Neuronal stem cell (in vitro differentiated cells): Measurements from ENCODE around the gene KTN1.

Experiments used
- DNase-seq: peaks from one replicate; pipeline ENCODE4 v3.0.0-alpha.2; 2013; ENCODE audit warnings: low spot score
- H2AFZ ChIP-seq: one replicate; pipeline ENCODE4 v1.6.1; 2013; ENCODE audit warnings: mild to moderate bottlenecking, low read length, inconsistent platforms
- H2AK5ac ChIP-seq: 2 replicates; pipeline ENCODE4 v1.6.1; 2013; ENCODE audit warnings: low read depth, mild to moderate bottlenecking, inconsistent platforms, low read length, moderate library complexity, mixed read lengths
- H2BK120ac ChIP-seq: 2 replicates; pipeline ENCODE4 v1.6.1; 2013; ENCODE audit warnings: low read depth, mild to moderate bottlenecking, inconsistent platforms, low read length, moderate library complexity, mixed read lengths
- H2BK12ac ChIP-seq: one replicate; pipeline ENCODE4 v1.6.1; 2013; ENCODE audit warnings: low read length, inconsistent platforms
- H2BK15ac ChIP-seq: 2 replicates; pipeline ENCODE4 v1.6.1; 2013; ENCODE audit warnings: mild to moderate bottlenecking, low read length, inconsistent platforms, mixed read lengths
- H2BK5ac ChIP-seq: one replicate; pipeline ENCODE4 v1.6.1; 2013; ENCODE audit warnings: inconsistent platforms, mild to moderate bottlenecking, low read length, moderate library complexity
- H3K14ac ChIP-seq: one replicate; pipeline ENCODE4 v1.6.1; 2013; ENCODE audit warnings: low read length, inconsistent platforms
- H3K18ac ChIP-seq: 2 replicates; pipeline ENCODE4 v1.6.1; 2013; ENCODE audit warnings: low read length, inconsistent platforms
- H3K23ac ChIP-seq: 2 replicates; pipeline ENCODE4 v1.6.1; 2013; ENCODE audit warnings: low read depth, mild to moderate bottlenecking, mixed read lengths, low read length, inconsistent platforms; ENCODE audit not compliant: poor library complexity
- H3K27ac ChIP-seq: replicated peaks from 3 replicates; pipeline ENCODE4 v1.5.1; 2013; ENCODE audit warnings: low read length, inconsistent platforms
- H3K27me3 ChIP-seq, 3 experiments: 2 replicates each; pipeline ENCODE4 v1.6.1; 2013; ENCODE audit warnings: low read length in 3 of 3, mild to moderate bottlenecking in 2 of 3, inconsistent platforms in 1 of 3, low read depth in 1 of 3, mixed read lengths in 1 of 3, moderate library complexity in 1 of 3; ENCODE audit not compliant: control insufficient read depth in 3 of 3, insufficient read depth in 3 of 3
- H3K36me3 ChIP-seq, 2 donors: replicated peaks in 1 of 2; 2 replicates each; pipeline ENCODE4 v1.6.1; 2013; ENCODE audit warnings: low read length in 2 of 2; ENCODE audit not compliant: control insufficient read depth in 2 of 2, insufficient read depth in 2 of 2
- H3K4ac ChIP-seq: 2 replicates; pipeline ENCODE4 v1.6.1; 2013; ENCODE audit warnings: inconsistent platforms, mild to moderate bottlenecking, low read length, moderate library complexity
- H3K4me1 ChIP-seq, 2 donors: 1 replicate in 1 of 2; 2 replicates in 1 of 2; pipeline ENCODE4 v1.6.1; 2013; ENCODE audit warnings: low read length in 2 of 2, low read depth in 1 of 2; ENCODE audit not compliant: control insufficient read depth in 2 of 2, insufficient read depth in 1 of 2
- H3K4me2 ChIP-seq: one replicate; pipeline ENCODE4 v1.6.1; 2013; ENCODE audit warnings: mild to moderate bottlenecking, low read length, inconsistent platforms; ENCODE audit not compliant: insufficient read depth, poor library complexity, severe bottlenecking
- H3K4me3 ChIP-seq, 2 donors: 2 replicates each; pipeline ENCODE4 v1.5.1; 2013; ENCODE audit warnings: low read length in 2 of 2, mild to moderate bottlenecking in 2 of 2, inconsistent platforms in 1 of 2, moderate library complexity in 1 of 2
- H3K79me1 ChIP-seq: one replicate; pipeline ENCODE4 v1.6.1; 2013; ENCODE audit warnings: low read depth, mild to moderate bottlenecking, inconsistent platforms, low read length, moderate library complexity
- H3K9ac ChIP-seq: one replicate; pipeline ENCODE4 v1.6.1; 2013; ENCODE audit warnings: mild to moderate bottlenecking, low read depth, low read length, inconsistent platforms; ENCODE audit not compliant: poor library complexity
- H3K9me3 ChIP-seq, 2 donors: replicated peaks in 1 of 2; 2 replicates each; pipeline versions ENCODE3 to v1.6.1; 2013; ENCODE audit warnings: low read length in 2 of 2, mild to moderate bottlenecking in 2 of 2, inconsistent platforms in 1 of 2, low read depth in 1 of 2, mixed read lengths in 1 of 2, moderate library complexity in 1 of 2; ENCODE audit not compliant: control insufficient read depth in 2 of 2, insufficient read depth in 1 of 2
- H4K8ac ChIP-seq: one replicate; pipeline ENCODE4 v1.6.1; 2013; ENCODE audit warnings: low read depth, mild to moderate bottlenecking, inconsistent platforms, low read length, moderate library complexity
- H4K91ac ChIP-seq: one replicate; pipeline ENCODE4 v1.6.1; 2013; ENCODE audit warnings: low read length, low read depth, mild to moderate bottlenecking, inconsistent platforms; ENCODE audit not compliant: poor library complexity
- WGBS, 2 donors: extraction: QIAGEN DNeasy Blood & Tissue Kit; methylation state at CpG; one replicate each; pipeline ENCODE4 v1.1.7; 2013; ENCODE audit warnings: missing lambda C conversion rate in 2 of 2, mixed read lengths in 1 of 2; ENCODE audit not compliant: insufficient read length in 2 of 2, insufficient replicate concordance in 1 of 2; ENCODE audit errors: extremely low coverage in 2 of 2; 5-methylcytosine and 5-hydroxymethylcytosine counted together

KTN1 gene

GRCh38 chr14:55571125-55571889 is 8.7 kb upstream of the KTN1 start:
- Histone ChIP-seq H3K23ac (no peak overlapping the region), H3K18ac (no peak overlapping the region), H3K4ac (no peak overlapping the region), H3K27ac (no peak overlapping the region), H3K79me1 (no peaks in the 10 kb centered on the region), H3K4me3 (no peak overlapping the region), H4K91ac (no peak overlapping the region), H3K4me1 (no peaks in the 10 kb centered on the region), H3K9ac (no peak overlapping the region), H3K27me3 (no peaks in the 10 kb centered on the region), H3K9me3 (no peaks in the 10 kb centered on the region), H2BK5ac (no peak overlapping the region), H3K36me3 (peaks cover 0 to 2% of the 10 kb centered on the region in 2 donors), H2BK15ac (no peak overlapping the region), H2AFZ (no peak overlapping the region), H3K4me2 (no peak overlapping the region), H2BK120ac (no peak overlapping the region), H2BK12ac (no peak overlapping the region), H3K14ac (no peak overlapping the region), H4K8ac (no peak overlapping the region), H2AK5ac (no peak overlapping the region)
- WGBS, 2 donors = no CpG with 5 or more reads among the region's 7 CpGs
- DNase-seq = no peak

GRCh38 chr14:55572578-55572977 is 7.4 kb upstream of the KTN1 start:
- H3K23ac ChIP-seq = no peak overlapping the region
- no peaks in the 10 kb centered on the region for H3K27me3 ChIP-seq
- no peak overlapping the region for H3K14ac ChIP-seq
- no peak overlapping the region for H2BK120ac ChIP-seq
- DNase-seq = no peak
- H3K36me3 ChIP-seq = peaks cover 2 to 10% of the 10 kb centered on the region in 2 donors
- H4K91ac ChIP-seq = no peak overlapping the region
- H3K79me1 ChIP-seq = no peaks in the 10 kb centered on the region
- no peak overlapping the region for H2BK5ac ChIP-seq
- H3K4me1 ChIP-seq = no peaks in the 10 kb centered on the region
- no peak overlapping the region for H3K18ac ChIP-seq
- no CpG with 5 or more reads among the region's 4 CpGs for WGBS, 2 donors
- H3K9ac ChIP-seq = no peak overlapping the region
- no peak overlapping the region for H2BK15ac ChIP-seq
- H2BK12ac ChIP-seq = no peak overlapping the region
- no peak overlapping the region for H3K4me2 ChIP-seq
- H3K4me3 ChIP-seq = no peak overlapping the region
- no peak overlapping the region for H3K27ac ChIP-seq
- H4K8ac ChIP-seq = no peak overlapping the region
- H3K9me3 ChIP-seq = no peaks in the 10 kb centered on the region
- no peak overlapping the region for H3K4ac ChIP-seq
- no peak overlapping the region for H2AK5ac ChIP-seq
- no peak overlapping the region for H2AFZ ChIP-seq

GRCh38 chr14:55574988-55575387 is 5.0 kb upstream of the KTN1 start:
- Histone ChIP-seq H3K4ac (no peak overlapping the region), H3K18ac (no peak overlapping the region), H2BK15ac (no peak overlapping the region), H3K27ac (no peak overlapping the region), H2BK12ac (no peak overlapping the region), H3K27me3 (no peaks in the 10 kb centered on the region), H4K8ac (no peak overlapping the region), H4K91ac (no peak overlapping the region), H3K4me2 (no peak overlapping the region), H3K4me3 (no peak overlapping the region), H3K9me3 (no peaks in the 10 kb centered on the region), H3K79me1 (no peaks in the 10 kb centered on the region), H2AK5ac (no peak overlapping the region), H3K23ac (no peak overlapping the region), H2AFZ (no peak overlapping the region), H3K14ac (no peak overlapping the region), H3K4me1 (peaks cover 0 to 1% of the 10 kb centered on the region in 2 donors), H3K9ac (no peak overlapping the region), H3K36me3 (peaks cover 2 to 11% of the 10 kb centered on the region in 2 donors), H2BK120ac (no peak overlapping the region), H2BK5ac (no peak overlapping the region)
- WGBS, 2 donors = no CpG with 5 or more reads among the region's 7 CpGs
- DNase-seq = no peak

- no CpG with 5 or more reads among the region's 4 CpGs for WGBS, 2 donors
- Histone ChIP-seq H2BK12ac (no peak overlapping the region), H3K4me1 (peaks cover 1 to 3% of the 10 kb centered on the region in 2 donors), H2AK5ac (no peak overlapping the region), H3K4ac (no peak overlapping the region), H4K91ac (no peak overlapping the region), H4K8ac (no peak overlapping the region), H3K18ac (no peak overlapping the region), H2BK120ac (no peak overlapping the region), H2AFZ (no peak overlapping the region), H3K9ac (no peak overlapping the region), H3K27me3 (no peaks in the 10 kb centered on the region), H3K23ac (no peak overlapping the region), H3K27ac (no peak overlapping the region), H3K9me3 (no peaks in the 10 kb centered on the region), H3K4me2 (no peak overlapping the region), H3K14ac (no peak overlapping the region), H3K79me1 (no peaks in the 10 kb centered on the region), H2BK15ac (no peak overlapping the region), H3K4me3 (no peak overlapping the region), H2BK5ac (no peak overlapping the region), H3K36me3 (peaks cover 2 to 11% of the 10 kb centered on the region in 2 donors)
- no peak for DNase-seq
Measured at GRCh38 chr14:55577229-55577628, 2.8 kb upstream of the KTN1 start.
